T-helper 1 cell treated with Interleukin-12 subunit alpha and Interleukin-12 subunit beta and Interleukin-4 antibody, amounts not matched to agents 30 ng/mL and 1 ng/mL, for 36 hours (primary cell): Measurements from ENCODE around the gene GULP1. TPM values are rescaled to one million over a fixed set of nuclear protein-coding genes. Genes with fewer than 3 reads are reported as not detected.
"Not testable (repeated sequence)": the region's sequence is repeated elsewhere in the genome, so short reads cannot be mapped to it uniquely, and the experiment has no call there.

Experiments used
- intact Hi-C: fragments of 100-400 bp; cut with micrococcal nuclease; formaldehyde crosslinking; loops from one replicate; pipeline ENCODE4 v1.15.1; 2024
- total RNA-seq: library from RNA; stranded (reverse); gene quantifications from 2 replicates; pipeline ENCODE4 v1.2.3, GENCODE V29; 2022

Gene GULP1
- total RNA-seq, 1 donor from 2014 or later = not detected

- intact Hi-C loops = loop anchor here (1.0 to 10.0 kb wide), 6 partner anchors 460 to 1170 kb away; no protein-coding TSS in a partner anchor
These were observed 232.9 kb downstream of the GULP1 start for GRCh38 chr2:188524519-188525113.

- intact Hi-C loops = loop anchor here (10.0 kb wide), 2 partner anchors 458 to 1168 kb away; no protein-coding TSS in a partner anchor
These were observed 235.0 kb downstream of the GULP1 start for GRCh38 chr2:188526701-188527100.

GRCh38 chr2:188527141-188527540, 235.5 kb downstream of the GULP1 start:
- intact Hi-C loops = loop anchor here (10.0 kb wide), 2 partner anchors 458 to 1168 kb away; no protein-coding TSS in a partner anchor

- intact Hi-C loops = loop anchor here (10.0 kb wide), 2 partner anchors 457 to 1167 kb away; no protein-coding TSS in a partner anchor
These were observed 235.9 kb downstream of the GULP1 start for GRCh38 chr2:188527581-188527993.

- intact Hi-C loops = loop anchor here (10.0 kb wide), 2 partner anchors 455 to 1165 kb away; no protein-coding TSS in a partner anchor
These were observed 238.0 kb downstream of the GULP1 start for GRCh38 chr2:188529710-188530109.

GRCh38 chr2:188534875-188535274, 243.2 kb downstream of the GULP1 start:
- intact Hi-C loops = no loop called here

GRCh38 chr2:188551671-188552070, 260.0 kb downstream of the GULP1 start:
- intact Hi-C loops = no loop called here

GRCh38 chr2:188557081-188557480, 265.4 kb downstream of the GULP1 start:
- intact Hi-C loops = no loop called here

- intact Hi-C loops = not testable (repeated sequence)
These were observed 267.8 kb downstream of the GULP1 start for GRCh38 chr2:188559455-188559854.

GRCh38 chr2:188561473-188561979, 269.9 kb downstream of the GULP1 start:
- intact Hi-C loops = no loop called here

GRCh38 chr2:188569431-188570165, 277.9 kb downstream of the GULP1 start:
- intact Hi-C loops = no loop called here

GRCh38 chr2:188570370-188570769, 278.7 kb downstream of the GULP1 start:
- intact Hi-C loops = no loop called here

GRCh38 chr2:188571543-188572303, 280.0 kb downstream of the GULP1 start:
- intact Hi-C loops = no loop called here

GRCh38 chr2:188572592-188572991, 280.9 kb downstream of the GULP1 start:
- intact Hi-C loops = no loop called here

GRCh38 chr2:188573453-188573852, 281.8 kb downstream of the GULP1 start:
- intact Hi-C loops = no loop called here

GRCh38 chr2:188576006-188576405, 284.3 kb downstream of the GULP1 start:
- intact Hi-C loops = no loop called here

GRCh38 chr2:188576651-188577050, 285.0 kb downstream of the GULP1 start:
- intact Hi-C loops = no loop called here

GRCh38 chr2:188577231-188577630, 285.6 kb downstream of the GULP1 start:
- intact Hi-C loops = no loop called here

GRCh38 chr2:188580738-188581137, 289.1 kb downstream of the GULP1 start:
- intact Hi-C loops = no loop called here

GRCh38 chr2:188582211-188582610, 290.5 kb downstream of the GULP1 start:
- intact Hi-C loops = no loop called here

GRCh38 chr2:188588235-188588634, 296.6 kb downstream of the GULP1 start:
- intact Hi-C loops = no loop called here

GRCh38 chr2:188596054-188596453, 304.4 kb downstream of the GULP1 start:
- intact Hi-C loops = no loop called here
